GM18508 (cell line): ENCODE results near the gene PCDHB11.
"Not testable (repeated sequence)": the region's sequence is repeated elsewhere in the genome, so short reads cannot be mapped to it uniquely, and the experiment has no call there.

ENCODE experiments used
- ATAC-seq: cut with Tn5 transposase; IDR thresholded peaks from one replicate; pipeline ENCODE4 v1.9.1; 2021; ENCODE audit warnings: moderate number of reproducible peaks; ENCODE audit not compliant: insufficient read depth, unreplicated experiment

The PCDHB11 gene

GRCh38 chr5:141184117-141184855 lies 15.1 kb upstream of the PCDHB11 start:
- not testable (repeated sequence) for ATAC-seq

- no peak for ATAC-seq
Observed at GRCh38 chr5:141186897-141187512, 12.4 kb upstream of the PCDHB11 start, which contains the start of gene PCDHB9. PCDHB9 (plus strand) TSS chr5:141187161; CDS start chr5:141187319, 158 bp downstream.

GRCh38 chr5:141188682-141189081 lies 10.7 kb upstream of the PCDHB11 start:
- not testable (repeated sequence) for ATAC-seq

GRCh38 chr5:141189131-141189530 lies 10.3 kb upstream of the PCDHB11 start:
- not testable (repeated sequence) for ATAC-seq

- no peak for ATAC-seq
Observed at GRCh38 chr5:141192110-141192725, 7.2 kb upstream of the PCDHB11 start, which contains the start of gene PCDHB10. PCDHB10 (plus strand) TSS chr5:141192353; CDS start chr5:141192553, 200 bp downstream.

- not testable (repeated sequence) for ATAC-seq
Observed at GRCh38 chr5:141194332-141194731, 5.1 kb upstream of the PCDHB11 start.

GRCh38 chr5:141196363-141196762 lies 3.1 kb upstream of the PCDHB11 start:
- no peak for ATAC-seq

- not testable (repeated sequence) for ATAC-seq
Observed at GRCh38 chr5:141201126-141201525, 1.7 kb downstream of the PCDHB11 start.

GRCh38 chr5:141201646-141202045 lies 2.2 kb downstream of the PCDHB11 start:
- ATAC-seq: not testable (repeated sequence)

- ATAC-seq: no peak
Observed at GRCh38 chr5:141208478-141208877, 9.1 kb downstream of the PCDHB11 start, which contains the start of gene PCDHB12. PCDHB12 (plus strand) TSS chr5:141208719; CDS start chr5:141208908, 189 bp downstream.

GRCh38 chr5:141210281-141210680 lies 10.9 kb downstream of the PCDHB11 start:
- not testable (repeated sequence) for ATAC-seq

- ATAC-seq: not testable (repeated sequence)
Observed at GRCh38 chr5:141210849-141211248, 11.4 kb downstream of the PCDHB11 start.

- not testable (repeated sequence) for ATAC-seq
Observed at GRCh38 chr5:141213656-141214339, 14.4 kb downstream of the PCDHB11 start, which contains the start of gene PCDHB13. PCDHB13 (plus strand) TSS chr5:141213919; CDS start chr5:141214124, 205 bp downstream.

GRCh38 chr5:141214583-141214982 lies 15.2 kb downstream of the PCDHB11 start:
- ATAC-seq: not testable (repeated sequence)

- ATAC-seq: not testable (repeated sequence)
Observed at GRCh38 chr5:141215504-141215903, 16.1 kb downstream of the PCDHB11 start.

- ATAC-seq: not testable (repeated sequence)
Observed at GRCh38 chr5:141216035-141216434, 16.6 kb downstream of the PCDHB11 start.

GRCh38 chr5:141223112-141223783 lies 23.8 kb downstream of the PCDHB11 start, which contains the start of gene PCDHB14:
PCDHB14 (plus strand) TSS chr5:141223343; CDS start chr5:141223506, 163 bp downstream.
- ATAC-seq: no peak

- not testable (repeated sequence) for ATAC-seq
Observed at GRCh38 chr5:141224844-141225243, 25.4 kb downstream of the PCDHB11 start.

- not testable (repeated sequence) for ATAC-seq
Observed at GRCh38 chr5:141225421-141225820, 26.0 kb downstream of the PCDHB11 start.
